Measurements from ENCODE around the gene SDK1.
"Not testable (repeated sequence)": the region's sequence is repeated elsewhere in the genome, so short reads cannot be mapped to it uniquely, and the experiment has no call there.

SDK1 gene

DNA sequence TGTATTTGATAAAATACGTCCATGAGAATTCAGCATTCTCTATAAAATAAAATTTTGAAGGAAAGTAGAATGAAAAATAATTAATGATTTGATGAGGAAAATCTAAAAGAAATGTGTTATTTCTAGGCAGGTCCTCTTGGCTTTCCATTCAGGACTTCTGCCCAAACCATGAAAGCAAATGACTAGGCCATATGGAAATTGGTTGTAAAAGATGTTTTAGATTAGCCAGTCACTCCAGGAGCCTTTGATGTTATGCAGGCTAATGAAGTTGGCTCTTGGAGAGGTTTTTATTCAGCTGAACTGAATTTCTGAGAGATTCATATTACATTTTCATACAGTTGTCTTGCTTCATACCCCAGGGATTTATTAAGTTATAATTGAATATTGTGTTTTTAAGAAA lies 452.8 kb downstream of the SDK1 start:
- TF ChIP-seq, protein P1, sequence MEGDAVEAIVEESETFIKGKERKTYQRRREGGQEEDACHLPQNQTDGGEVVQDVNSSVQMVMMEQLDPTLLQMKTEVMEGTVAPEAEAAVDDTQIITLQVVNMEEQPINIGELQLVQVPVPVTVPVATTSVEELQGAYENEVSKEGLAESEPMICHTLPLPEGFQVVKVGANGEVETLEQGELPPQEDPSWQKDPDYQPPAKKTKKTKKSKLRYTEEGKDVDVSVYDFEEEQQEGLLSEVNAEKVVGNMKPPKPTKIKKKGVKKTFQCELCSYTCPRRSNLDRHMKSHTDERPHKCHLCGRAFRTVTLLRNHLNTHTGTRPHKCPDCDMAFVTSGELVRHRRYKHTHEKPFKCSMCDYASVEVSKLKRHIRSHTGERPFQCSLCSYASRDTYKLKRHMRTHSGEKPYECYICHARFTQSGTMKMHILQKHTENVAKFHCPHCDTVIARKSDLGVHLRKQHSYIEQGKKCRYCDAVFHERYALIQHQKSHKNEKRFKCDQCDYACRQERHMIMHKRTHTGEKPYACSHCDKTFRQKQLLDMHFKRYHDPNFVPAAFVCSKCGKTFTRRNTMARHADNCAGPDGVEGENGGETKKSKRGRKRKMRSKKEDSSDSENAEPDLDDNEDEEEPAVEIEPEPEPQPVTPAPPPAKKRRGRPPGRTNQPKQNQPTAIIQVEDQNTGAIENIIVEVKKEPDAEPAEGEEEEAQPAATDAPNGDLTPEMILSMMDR (conservative IDR thresholded peaks at IDR 0.05; ENCODE audit: low read depth), result no peak
- DNase-seq (ENCODE audit: low spot score), result no peak
- H3K27ac ChIP-seq, result no peak overlapping the region
- ChIA-PET POLR2A (ENCODE audit: low non-redundant PET) (no interaction called here), CTCF (no interaction called here)

DNA sequence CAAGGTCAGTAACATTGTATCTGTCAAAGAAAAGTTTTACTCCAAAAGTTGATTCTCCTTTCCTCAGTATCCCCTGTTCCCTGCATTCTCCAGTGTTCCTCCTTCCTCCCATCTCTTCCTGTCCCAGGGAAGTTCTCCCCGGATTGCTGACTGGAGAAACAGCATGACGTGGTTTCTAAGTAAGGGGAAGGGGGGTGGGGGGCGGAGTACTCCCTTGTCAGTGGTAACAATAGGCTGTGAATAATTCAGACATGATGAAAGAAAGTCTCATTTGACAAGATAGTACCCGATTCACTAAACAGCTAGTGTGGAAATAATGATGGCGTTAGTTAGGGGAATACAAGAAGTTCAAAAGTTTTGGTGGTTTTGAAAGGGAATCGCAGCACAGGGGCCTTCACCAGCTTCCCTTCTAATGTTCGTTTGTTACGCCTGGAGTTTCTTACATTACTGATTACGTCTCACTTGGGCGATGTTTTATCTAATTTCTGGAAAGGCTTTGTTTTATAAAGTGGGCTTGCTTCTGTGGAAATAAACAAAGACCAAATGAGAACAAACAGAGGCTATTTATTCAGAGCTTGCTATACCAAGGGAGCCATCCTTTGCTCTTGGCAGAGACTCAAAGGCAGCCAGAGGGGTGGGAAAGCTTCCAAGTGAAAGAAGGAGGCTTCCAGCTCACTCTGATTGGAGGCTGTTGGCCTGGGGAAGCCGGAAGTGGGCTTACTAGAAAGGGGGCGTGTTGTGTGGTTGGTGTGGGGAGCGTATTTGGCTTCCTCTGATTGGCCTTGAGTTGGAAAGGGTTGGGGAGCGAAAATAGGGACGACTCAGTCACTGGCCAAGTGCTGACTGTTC lies 453.7 kb downstream of the SDK1 start:
- DNase-seq (ENCODE audit: low spot score), result peak; percentile 3
- H3K27ac ChIP-seq, result no peak overlapping the region
- ChIA-PET POLR2A (ENCODE audit: low non-redundant PET) (no interaction called here), CTCF (no interaction called here)
- TF ChIP-seq, protein P1 (conservative IDR thresholded peaks at IDR 0.05; ENCODE audit: low read depth), result no peak

DNA sequence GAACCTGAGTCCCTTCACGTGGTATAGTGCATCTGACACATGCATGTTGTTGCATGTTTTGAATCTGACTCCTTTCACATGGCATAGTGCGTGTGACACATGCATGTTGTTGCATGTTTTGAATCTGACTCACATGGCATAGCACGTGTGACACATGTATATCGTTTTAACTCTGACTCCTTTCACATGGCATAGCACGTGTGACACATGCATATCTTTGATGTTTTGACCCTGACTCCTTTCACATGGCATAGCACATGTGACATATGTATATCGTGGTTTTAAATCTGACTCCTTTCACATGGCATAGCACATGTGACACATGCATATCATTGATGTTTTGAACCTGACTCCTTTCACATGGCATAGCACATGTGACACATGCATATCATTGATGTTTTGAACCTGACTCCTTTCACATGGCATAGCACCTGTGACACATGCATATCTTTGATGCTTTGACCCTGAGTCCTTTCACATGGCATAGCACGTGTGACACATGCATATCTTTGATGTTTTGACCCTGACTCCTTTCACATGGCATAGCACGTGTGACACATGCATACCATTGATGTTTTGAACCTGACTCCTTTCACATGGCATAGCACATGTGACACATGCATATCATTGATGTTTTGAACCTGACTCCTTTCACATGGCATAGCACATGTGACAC lies 454.9 kb downstream of the SDK1 start:
- POLR2A ChIA-PET (ENCODE audit: low non-redundant PET); DNase-seq (ENCODE audit: low spot score); CTCF ChIA-PET; H3K27ac ChIP-seq: not testable (repeated sequence)

DNA sequence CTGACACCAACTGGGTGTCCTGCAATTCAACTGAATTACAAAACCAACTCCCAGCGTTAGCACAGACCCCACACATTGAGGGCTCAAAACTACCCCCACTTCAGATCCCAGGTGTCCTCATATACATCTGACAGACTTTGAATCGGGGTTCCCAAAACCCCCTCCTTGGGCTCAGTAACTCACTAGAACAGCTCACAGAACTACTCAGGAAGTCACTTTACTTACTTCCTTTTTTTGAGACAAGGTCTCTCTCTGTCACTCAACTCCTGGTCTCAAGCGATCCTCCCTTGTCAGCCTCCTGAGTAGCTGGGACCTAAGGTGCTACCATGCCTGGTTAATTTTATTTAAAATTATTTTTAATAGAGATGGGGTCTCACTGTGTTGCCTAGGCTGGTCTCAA lies 456.0 kb downstream of the SDK1 start:
- POLR2A ChIA-PET (ENCODE audit: low non-redundant PET), result no interaction called here
- TF ChIP-seq, protein P1 (conservative IDR thresholded peaks at IDR 0.05; ENCODE audit: low read depth), result no peak
- no peak for DNase-seq (ENCODE audit: low spot score)
- H3K27ac ChIP-seq, result no peak overlapping the region
- CTCF ChIA-PET, result no interaction called here

DNA sequence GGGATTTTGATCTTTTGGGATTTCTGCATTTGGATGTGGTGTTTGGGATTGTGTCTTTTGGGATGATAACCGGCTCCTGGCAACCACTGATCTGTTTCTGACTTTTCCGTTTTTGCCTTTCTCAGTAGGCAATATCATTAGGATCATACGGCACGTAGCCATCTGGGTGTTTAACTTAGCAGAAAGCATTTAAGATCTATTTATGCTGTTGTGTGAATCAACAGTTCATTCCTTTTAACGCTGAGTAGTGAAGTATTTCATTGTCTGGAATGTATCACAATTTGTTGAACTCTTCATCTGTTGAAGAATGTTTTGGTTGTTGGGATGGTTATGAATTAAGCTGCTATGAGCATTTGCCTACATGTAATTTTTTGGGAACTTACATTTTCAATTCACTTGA lies 459.6 kb downstream of the SDK1 start:
- TF ChIP-seq, protein P1 (conservative IDR thresholded peaks at IDR 0.05; ENCODE audit: low read depth), result no peak
- CTCF ChIA-PET, result interaction anchor here (0.6 kb wide), 1 partner anchor 157 kb away, joined by 3 read pairs; no protein-coding TSS in a partner anchor

DNA sequence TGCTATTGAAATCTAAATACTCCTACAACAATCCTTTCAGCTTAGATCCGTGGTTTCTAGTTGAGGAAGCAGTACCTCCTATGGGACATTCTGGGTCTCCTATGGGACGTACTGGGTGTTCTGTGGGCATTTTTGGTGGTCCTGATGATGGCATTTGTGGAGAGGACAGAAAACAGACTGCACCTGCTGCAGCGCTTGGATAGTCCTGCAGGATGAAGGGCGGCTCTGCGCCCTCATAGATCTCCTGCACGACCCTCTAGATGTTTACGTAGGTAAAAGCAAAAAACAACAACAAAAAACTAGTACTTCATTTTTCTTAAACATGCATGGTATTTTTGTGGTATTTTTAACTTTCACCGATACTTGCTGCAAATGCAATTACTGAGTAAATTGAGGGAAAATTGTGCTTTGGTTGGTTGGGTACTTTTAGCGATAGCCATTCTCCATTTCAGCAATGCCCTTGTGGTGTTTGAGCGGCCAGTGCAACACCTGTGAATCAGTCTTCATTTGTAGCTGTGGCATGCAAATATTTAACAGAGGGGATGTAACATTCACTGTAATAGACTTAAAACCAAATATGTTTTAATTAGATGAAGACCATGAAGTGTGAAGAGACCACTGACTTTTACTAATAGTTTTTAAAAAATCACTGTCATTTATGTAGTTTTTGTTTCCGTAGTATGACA lies 461.2 kb downstream of the SDK1 start:
- no peak for DNase-seq (ENCODE audit: low spot score)
- H3K27ac ChIP-seq, result no peak overlapping the region
- ChIA-PET CTCF (no interaction called here), POLR2A (ENCODE audit: low non-redundant PET) (no interaction called here)
- TF ChIP-seq, protein P1 (conservative IDR thresholded peaks at IDR 0.05; ENCODE audit: low read depth), result no peak

More for the DNA sequence above, 459.6 kb downstream of the SDK1 start:
- H3K27ac ChIP-seq, result no peak overlapping the region
- POLR2A ChIA-PET (ENCODE audit: low non-redundant PET), result no interaction called here
- DNase-seq (ENCODE audit: low spot score), result no peak
